ENCODE data around the gene PCDHAC1. TPM values are rescaled to one million over a fixed set of nuclear protein-coding genes. Genes with fewer than 3 reads are reported as not detected.

The PCDHAC1 gene
- total RNA-seq, 1 donor from 2014 or later, result 3.1 TPM

- H3K27me3 ChIP-seq (ENCODE audit: low read depth), result peaks cover 15% of the 10 kb centered on the region
- H3K27ac ChIP-seq, result no peak overlapping the region
- peaks cover 14% of the 10 kb centered on the region for H3K4me1 ChIP-seq
- intact Hi-C loops (cut with DNase I), result no loop called here
- TF ChIP-seq CTCF (IDR thresholded peaks at IDR 0.05), result no peak
- DNase-seq, result no peak
- no peaks in the 10 kb centered on the region for H3K9me3 ChIP-seq
- H3K36me3 ChIP-seq, result no peaks in the 10 kb centered on the region
- ATAC-seq, result no peak
- no peak overlapping the region for H3K4me3 ChIP-seq
Measured at GRCh38 chr5:140962190-140962589, 36.1 kb downstream of the PCDHAC1 start.

- no peaks in the 10 kb centered on the region for H3K36me3 ChIP-seq
- DNase-seq (no peak), ATAC-seq (no peak)
- no peaks in the 10 kb centered on the region for H3K9me3 ChIP-seq
- intact Hi-C loops (cut with DNase I), result no loop called here
- peaks cover 15% of the 10 kb centered on the region for H3K4me1 ChIP-seq
- peaks cover 23% of the 10 kb centered on the region for H3K27me3 ChIP-seq (ENCODE audit: low read depth)
- TF ChIP-seq CTCF (IDR thresholded peaks at IDR 0.05), result no peak
- no peak overlapping the region for H3K27ac ChIP-seq
- H3K4me3 ChIP-seq, result no peak overlapping the region
Measured at GRCh38 chr5:140964356-140964755, 38.3 kb downstream of the PCDHAC1 start.

GRCh38 chr5:140965905-140966292 lies 39.8 kb downstream of the PCDHAC1 start:
- Histone ChIP-seq H3K27ac (peak overlapping the region; percentile 76), H3K36me3 (no peaks in the 10 kb centered on the region), H3K9me3 (no peaks in the 10 kb centered on the region), H3K4me3 (peak overlapping the region; percentile 62), H3K27me3 (ENCODE audit: low read depth) (peaks cover 23% of the 10 kb centered on the region), H3K4me1 (peaks cover 15% of the 10 kb centered on the region)
- ATAC-seq (peak; percentile 12 to 32), DNase-seq (no peak)
- TF ChIP-seq CTCF (IDR thresholded peaks at IDR 0.05), result no peak
- intact Hi-C loops (cut with DNase I), result no loop called here

GRCh38 chr5:140966293-140967225 lies 40.5 kb downstream of the PCDHAC1 start, which contains the start of gene PCDHAC2:
Gene PCDHAC2 (plus strand): TSS chr5:140966476. CDS start chr5:140966767, 291 bp downstream.
- no peak for TF ChIP-seq CTCF (IDR thresholded peaks at IDR 0.05)
- ATAC-seq (peak; percentile 91 to 95), DNase-seq (peak; percentile 70)
- H3K27ac ChIP-seq, result peak within 1 kb of the TSS; percentile 76
- H3K9me3 ChIP-seq, result no peaks in the 10 kb centered on the region
- H3K27me3 ChIP-seq (ENCODE audit: low read depth), result peaks cover 23% of the 10 kb centered on the region
- intact Hi-C loops (cut with DNase I), result no loop called here
- H3K4me1 ChIP-seq, result peaks cover 15% of the 10 kb centered on the region
- peak within 1 kb of the TSS; percentile 62 for H3K4me3 ChIP-seq
- H3K36me3 ChIP-seq, result no peaks in the 10 kb centered on the region

DNA sequence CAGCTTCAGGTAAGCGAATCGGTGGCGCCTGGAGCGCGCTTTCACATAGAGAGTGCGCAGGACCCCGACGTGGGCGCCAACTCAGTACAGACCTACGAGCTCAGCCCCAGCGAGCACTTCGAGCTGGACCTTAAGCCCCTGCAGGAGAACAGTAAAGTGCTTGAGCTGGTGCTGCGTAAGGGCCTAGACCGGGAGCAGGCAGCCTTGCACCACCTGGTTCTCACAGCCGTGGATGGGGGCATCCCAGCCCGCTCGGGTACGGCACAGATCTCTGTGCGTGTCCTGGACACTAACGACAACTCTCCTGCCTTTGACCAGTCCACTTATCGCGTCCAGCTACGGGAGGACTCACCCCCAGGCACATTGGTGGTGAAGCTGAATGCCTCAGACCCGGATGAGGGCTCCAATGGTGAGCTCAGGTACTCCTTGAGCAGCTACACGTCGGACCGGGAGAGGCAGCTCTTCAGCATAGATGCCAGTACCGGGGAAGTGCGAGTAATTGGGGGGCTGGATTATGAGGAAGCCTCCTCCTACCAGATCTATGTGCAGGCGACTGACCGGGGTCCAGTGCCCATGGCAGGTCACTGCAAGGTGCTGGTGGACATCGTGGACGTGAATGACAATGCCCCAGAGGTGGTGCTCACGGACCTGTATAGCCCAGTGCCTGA lies 41.3 kb downstream of the PCDHAC1 start:
- intact Hi-C loops (cut with DNase I), result no loop called here
- no peak for DNase-seq
- peaks cover 15% of the 10 kb centered on the region for H3K4me1 ChIP-seq
- peak; percentile 13 to 23 for ATAC-seq
- TF ChIP-seq CTCF (IDR thresholded peaks at IDR 0.05), result no peak
- no peaks in the 10 kb centered on the region for H3K36me3 ChIP-seq
- peak overlapping the region; percentile 76 for H3K27ac ChIP-seq
- H3K9me3 ChIP-seq, result no peaks in the 10 kb centered on the region
- H3K4me3 ChIP-seq, result peak overlapping the region; percentile 62
- H3K27me3 ChIP-seq (ENCODE audit: low read depth), result peaks cover 23% of the 10 kb centered on the region

Measured in lower lobe of right lung (tissue), 2 donors.